Natural killer cell treated with Interleukin-12 subunit alpha and Interleukin-12 subunit beta and Interleukin-15 and Interleukin-18, amount 100 ng/mL, for 72 hours (primary cell): ENCODE results near the gene RGS19. TPM values are rescaled to one million over a fixed set of nuclear protein-coding genes. Genes with fewer than 3 reads are reported as not detected.

ENCODE experiments used
- ATAC-seq, 2 donors: fragments of 150-1000 bp; cut with Tn5 transposase in 1 of 2; sonication (Bioruptor Pico), chemical (Tn5 transposase) in 1 of 2; 2 replicates each; pipeline ENCODE4 v1.10.0; 2021
- DNase-seq: peaks from one replicate; pipeline ENCODE4 v3.0.0; 2022; ENCODE audit warnings: low spot score
- H3K27ac Mint-ChIP-seq, 2 donors: 1 replicate in 1 of 2; 2 replicates in 1 of 2; pipeline ENCODE4 v1.8.0; 2022; ENCODE audit warnings: mixed read lengths in 2 of 2, mild to moderate bottlenecking in 1 of 2, moderate library complexity in 1 of 2
- H3K27me3 Mint-ChIP-seq, 2 donors: 1 replicate in 1 of 2; 2 replicates in 1 of 2; pipeline ENCODE4 v1.8.0; 2022; ENCODE audit warnings: mixed read lengths in 2 of 2
- H3K36me3 Mint-ChIP-seq: one replicate; pipeline ENCODE4 v1.8.0; 2022; ENCODE audit warnings: mixed read lengths
- H3K4me1 Mint-ChIP-seq, 2 donors: 1 replicate in 1 of 2; 2 replicates in 1 of 2; pipeline ENCODE4 v1.8.0; 2022; ENCODE audit warnings: low read depth in 2 of 2, mixed read lengths in 2 of 2, mild to moderate bottlenecking in 1 of 2
- H3K4me3 Mint-ChIP-seq: one replicate; pipeline ENCODE4 v1.8.0; 2022; ENCODE audit warnings: mixed read lengths
- H3K9me3 Mint-ChIP-seq: 2 replicates; pipeline ENCODE4 v1.8.0; 2022; ENCODE audit warnings: mixed read lengths
- total RNA-seq, 2 donors: library from RNA; stranded (reverse); gene quantifications; one replicate each; pipeline ENCODE4 v1.2.3, GENCODE V29; 2022

The RGS19 gene
- total RNA-seq, 2 donors from 2014 or later: 27.1 to 33.4 TPM

- H3K4me1 Mint-ChIP-seq: peaks cover 15 to 32% of the 10 kb centered on the region in 2 donors
- H3K27me3 Mint-ChIP-seq: peaks cover 5 to 8% of the 10 kb centered on the region in 2 donors
- ATAC-seq (no peak), DNase-seq (no peak)
- H3K27ac Mint-ChIP-seq: peak overlapping the region in 1 of 2 donors; percentile 53
- no peaks in the 10 kb centered on the region for H3K9me3 Mint-ChIP-seq
- no peaks in the 10 kb centered on the region for H3K36me3 Mint-ChIP-seq
- peak overlapping the region; percentile 32 for H3K4me3 Mint-ChIP-seq
Measured at GRCh38 chr20:64082126-64082731, 2.9 kb upstream of the RGS19 start.

DNA sequence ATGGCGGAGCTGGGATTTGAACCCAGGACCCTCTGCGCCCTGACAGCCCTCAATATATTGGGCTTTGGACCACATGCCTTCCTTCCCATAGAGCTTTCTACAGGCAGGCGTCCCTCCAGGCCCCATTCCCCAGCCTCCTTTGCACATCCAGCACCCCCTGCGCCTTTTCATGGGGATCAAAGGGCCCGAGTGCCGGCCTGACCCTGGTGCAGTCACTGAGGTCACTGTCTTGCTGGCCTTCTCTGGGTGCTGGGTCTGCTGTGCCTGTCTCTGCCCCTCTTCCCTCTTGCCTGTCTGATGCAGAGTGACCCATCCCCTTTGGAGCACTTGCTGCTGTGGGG, 2.3 kb upstream of the RGS19 start:
- Mint-ChIP-seq H3K27ac (peak overlapping the region in 1 of 2 donors; percentile 53), H3K9me3 (no peaks in the 10 kb centered on the region), H3K27me3 (peaks cover 5 to 8% of the 10 kb centered on the region in 2 donors), H3K4me1 (peaks cover 15 to 32% of the 10 kb centered on the region in 2 donors), H3K4me3 (no peak overlapping the region), H3K36me3 (no peaks in the 10 kb centered on the region)
- DNase-seq (no peak), ATAC-seq (no peak)

- no peaks in the 10 kb centered on the region for H3K9me3 Mint-ChIP-seq
- ATAC-seq (no peak), DNase-seq (no peak)
- peaks cover 5 to 8% of the 10 kb centered on the region in 2 donors for H3K27me3 Mint-ChIP-seq
- H3K27ac Mint-ChIP-seq: peak overlapping the region; percentile 27 to 35
- peak overlapping the region; percentile 53 for H3K4me3 Mint-ChIP-seq
- no peaks in the 10 kb centered on the region for H3K36me3 Mint-ChIP-seq
- H3K4me1 Mint-ChIP-seq: peaks cover 15 to 32% of the 10 kb centered on the region in 2 donors
Measured at GRCh38 chr20:64080813-64081623, 1.7 kb upstream of the RGS19 start.

DNA sequence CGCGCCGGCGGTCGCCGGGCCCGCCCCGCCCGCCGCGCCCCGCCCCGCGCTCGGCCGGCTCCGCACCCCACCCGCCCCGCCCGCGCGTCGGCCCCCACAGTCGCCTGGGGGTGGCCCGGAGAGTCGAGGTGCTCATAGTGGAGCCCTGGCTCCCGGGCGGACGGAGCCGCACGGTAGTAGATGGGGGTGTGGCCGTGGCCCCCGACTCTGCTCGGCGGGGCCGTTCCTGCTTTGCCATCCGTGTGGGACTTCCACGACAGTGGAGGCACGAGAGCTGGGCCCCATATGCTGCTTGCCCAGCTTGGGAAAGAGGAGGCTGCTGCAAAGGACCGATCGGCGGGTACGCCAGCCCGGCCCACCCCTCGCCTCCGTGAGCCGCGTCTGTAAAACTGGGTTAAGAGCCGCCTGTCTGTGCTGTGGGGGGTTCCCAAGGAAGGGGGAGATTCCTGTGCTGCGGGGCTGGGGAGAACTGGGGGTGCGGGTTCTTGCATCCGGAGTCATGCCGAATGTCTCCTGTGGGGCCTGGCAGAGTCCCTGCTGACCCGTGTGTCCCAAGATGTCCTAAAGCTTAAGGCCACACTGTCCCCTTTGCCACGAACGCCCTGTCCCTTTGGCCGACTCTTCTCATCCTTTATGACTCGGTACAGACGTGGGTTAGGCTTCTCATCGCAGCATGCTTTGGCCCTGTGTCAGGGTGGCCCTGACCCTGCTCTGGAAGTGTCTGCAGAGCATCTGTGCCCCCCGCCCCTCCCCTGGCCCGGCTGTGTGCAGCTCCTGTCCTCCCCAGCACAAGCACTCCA, 895 bp upstream of the RGS19 start, which contains the start of gene OPRL1:
OPRL1 (plus strand) TSS at position 70 of the 800 bp plus-strand sequence. CDS start 12,639 bp downstream, outside the sequence.
- Mint-ChIP-seq H3K27ac (peak within 1 kb of the TSS; percentile 68 to 71), H3K4me1 (peaks cover 15 to 32% of the 10 kb centered on the region in 2 donors), H3K9me3 (no peaks in the 10 kb centered on the region), H3K36me3 (no peaks in the 10 kb centered on the region), H3K4me3 (peak within 1 kb of the TSS; percentile 82), H3K27me3 (peaks cover 5% of the 10 kb centered on the region in 2 donors)
- ATAC-seq: peak in 1 of 2 donors; percentile 0
- DNase-seq: no peak

GRCh38 chr20:64078934-64079272, 415 bp downstream of the RGS19 start:
- DNase-seq: no peak
- Mint-ChIP-seq H3K27me3 (no peaks in the 10 kb centered on the region), H3K4me3 (peak overlapping the region; percentile 82), H3K4me1 (peaks cover 11 to 27% of the 10 kb centered on the region in 2 donors), H3K36me3 (no peaks in the 10 kb centered on the region), H3K9me3 (no peaks in the 10 kb centered on the region), H3K27ac (peak overlapping the region; percentile 68 to 71)
- no peak for ATAC-seq

DNA sequence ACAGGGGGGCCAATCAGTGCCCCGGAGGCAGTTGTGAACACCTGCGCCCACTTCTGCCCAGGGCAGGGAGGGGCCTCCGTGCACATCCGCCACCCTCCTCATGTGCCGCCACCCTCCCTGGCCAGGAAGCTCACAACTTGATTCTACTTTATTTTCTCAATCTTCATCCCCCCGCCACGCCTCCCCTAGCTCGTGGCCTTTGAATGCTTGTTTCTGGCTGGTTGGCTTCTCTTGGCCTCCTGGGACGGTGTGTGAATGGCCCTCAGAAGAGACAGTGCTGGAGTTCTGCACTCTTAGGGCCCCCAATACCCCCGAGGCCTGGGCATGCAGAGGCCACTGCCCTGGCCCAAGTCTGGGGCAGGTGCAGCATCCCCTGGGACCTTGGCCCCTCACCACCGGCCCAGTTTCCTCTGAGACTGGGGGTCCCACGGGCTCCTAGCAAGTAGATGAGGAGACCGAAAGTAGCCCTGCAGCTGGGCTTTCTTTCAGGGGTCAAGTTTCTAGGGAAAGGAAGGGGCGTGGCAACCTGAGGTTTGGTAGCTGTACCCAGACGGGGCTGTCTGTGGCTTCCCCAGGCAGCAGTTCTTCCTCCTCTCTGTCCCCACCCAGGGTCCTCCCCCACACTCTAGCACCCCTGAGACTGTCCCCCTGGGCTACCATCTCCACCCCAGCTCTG, 1.3 kb downstream of the RGS19 start:
- H3K9me3 Mint-ChIP-seq: no peaks in the 10 kb centered on the region
- DNase-seq: no peak
- H3K36me3 Mint-ChIP-seq: no peaks in the 10 kb centered on the region
- ATAC-seq: peak in 1 of 2 donors; percentile 41
- H3K27me3 Mint-ChIP-seq: no peaks in the 10 kb centered on the region
- H3K4me3 Mint-ChIP-seq: peak overlapping the region; percentile 82
- peaks cover 11 to 24% of the 10 kb centered on the region in 2 donors for H3K4me1 Mint-ChIP-seq
- peak overlapping the region; percentile 71 to 84 for H3K27ac Mint-ChIP-seq

DNA sequence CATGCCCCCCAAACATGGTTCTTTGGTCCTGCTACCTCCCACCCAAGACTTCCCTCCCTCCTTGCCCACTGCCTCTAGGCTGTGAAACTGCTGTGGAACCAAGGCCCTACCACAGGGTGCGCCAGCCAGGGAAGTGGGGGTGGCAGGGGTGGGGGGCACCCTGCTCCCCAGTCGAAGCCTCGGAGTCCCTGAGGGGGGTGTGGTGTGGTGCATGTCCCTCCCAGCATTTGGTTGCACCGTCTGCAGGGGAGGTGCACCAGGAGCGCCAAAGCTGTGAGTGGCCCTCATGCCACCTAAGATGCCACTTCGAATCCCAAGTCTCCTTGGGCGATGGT, 1.8 kb downstream of the RGS19 start:
- Mint-ChIP-seq H3K27me3 (no peaks in the 10 kb centered on the region), H3K36me3 (no peaks in the 10 kb centered on the region), H3K4me3 (peak overlapping the region; percentile 82), H3K27ac (peak overlapping the region; percentile 71 to 84), H3K4me1 (peaks cover 11 to 19% of the 10 kb centered on the region in 2 donors), H3K9me3 (no peaks in the 10 kb centered on the region)
- no peak for DNase-seq
- ATAC-seq: no peak

- Mint-ChIP-seq H3K9me3 (no peaks in the 10 kb centered on the region), H3K36me3 (no peaks in the 10 kb centered on the region), H3K27me3 (no peaks in the 10 kb centered on the region), H3K27ac (peak overlapping the region; percentile 71 to 84), H3K4me3 (peak overlapping the region; percentile 82), H3K4me1 (peaks cover 10 to 19% of the 10 kb centered on the region in 2 donors)
- DNase-seq: no peak
- peak in 1 of 2 donors; percentile 21 for ATAC-seq
Measured at GRCh38 chr20:64077094-64077493, 2.2 kb downstream of the RGS19 start.

- no peaks in the 10 kb centered on the region for H3K36me3 Mint-ChIP-seq
- H3K9me3 Mint-ChIP-seq: no peaks in the 10 kb centered on the region
- ATAC-seq (no peak), DNase-seq (no peak)
- peak overlapping the region; percentile 71 to 84 for H3K27ac Mint-ChIP-seq
- no peaks in the 10 kb centered on the region for H3K27me3 Mint-ChIP-seq
- H3K4me3 Mint-ChIP-seq: no peak overlapping the region
- peaks cover 5 to 13% of the 10 kb centered on the region in 2 donors for H3K4me1 Mint-ChIP-seq
Measured at GRCh38 chr20:64076061-64076997, 3.0 kb downstream of the RGS19 start.

DNA sequence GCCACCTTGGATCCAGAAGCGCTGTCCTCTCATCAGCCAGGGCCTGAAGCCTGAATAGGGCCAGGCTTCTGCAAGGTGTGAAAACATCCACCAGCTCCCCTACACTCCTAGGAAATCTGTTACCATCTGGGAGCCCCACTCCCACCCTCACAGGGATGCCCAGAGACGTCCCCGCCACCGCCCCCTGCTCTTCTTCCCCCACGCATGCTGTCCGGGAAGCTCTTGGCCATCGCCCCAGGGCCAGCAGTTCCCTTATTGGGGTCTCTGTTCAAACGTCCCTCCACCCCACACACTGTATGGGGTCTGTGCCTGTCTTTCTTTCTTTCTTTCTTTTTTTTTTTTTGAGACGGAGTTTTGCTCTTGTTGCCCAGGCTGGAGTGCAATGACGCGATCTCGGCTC, 3.8 kb downstream of the RGS19 start:
- no peak for ATAC-seq
- H3K4me3 Mint-ChIP-seq: no peak overlapping the region
- H3K27me3 Mint-ChIP-seq: no peaks in the 10 kb centered on the region
- H3K9me3 Mint-ChIP-seq: no peaks in the 10 kb centered on the region
- no peak for DNase-seq
- peak overlapping the region in 1 of 2 donors; percentile 23 for H3K27ac Mint-ChIP-seq
- no peaks in the 10 kb centered on the region for H3K36me3 Mint-ChIP-seq
- H3K4me1 Mint-ChIP-seq: peaks cover 5 to 13% of the 10 kb centered on the region in 2 donors

GRCh38 chr20:64074963-64075362, 4.4 kb downstream of the RGS19 start:
- peaks cover 5 to 11% of the 10 kb centered on the region in 2 donors for H3K4me1 Mint-ChIP-seq
- DNase-seq (no peak), ATAC-seq (no peak)
- no peaks in the 10 kb centered on the region for H3K9me3 Mint-ChIP-seq
- H3K36me3 Mint-ChIP-seq: no peaks in the 10 kb centered on the region
- H3K27ac Mint-ChIP-seq: no peak overlapping the region
- H3K27me3 Mint-ChIP-seq: no peaks in the 10 kb centered on the region
- no peak overlapping the region for H3K4me3 Mint-ChIP-seq

DNA sequence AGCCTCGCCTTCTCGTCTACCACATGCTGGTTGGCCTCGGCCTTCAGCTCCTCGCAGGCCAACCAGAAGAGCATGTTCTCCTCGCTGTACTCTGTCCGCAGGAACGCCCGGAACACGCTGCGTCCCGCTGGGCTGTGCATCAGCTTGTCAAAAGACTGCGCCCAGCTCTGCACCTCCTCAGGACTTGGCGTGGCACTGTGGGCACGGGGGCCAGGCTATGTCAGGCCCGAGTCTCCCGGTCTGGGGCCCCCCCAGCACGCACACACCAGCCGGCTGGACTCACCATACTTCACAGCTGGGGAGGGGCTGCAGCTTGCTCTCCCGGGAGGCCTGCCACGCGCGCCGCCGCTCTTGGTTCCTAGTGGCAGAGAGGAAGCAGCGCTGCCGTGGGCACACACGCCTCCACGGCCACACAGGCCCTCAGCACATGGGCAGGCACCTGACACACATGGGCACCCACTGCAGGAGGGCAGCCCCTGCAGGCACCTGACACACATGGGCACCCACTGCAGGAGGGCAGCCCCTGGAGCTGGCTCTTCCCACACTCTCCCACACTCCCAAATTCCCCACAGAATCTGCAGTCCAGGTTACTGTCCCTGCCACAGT, 5.0 kb downstream of the RGS19 start:
- no peaks in the 10 kb centered on the region for H3K36me3 Mint-ChIP-seq
- H3K4me3 Mint-ChIP-seq: no peak overlapping the region
- DNase-seq (no peak), ATAC-seq (no peak)
- H3K27me3 Mint-ChIP-seq: no peaks in the 10 kb centered on the region
- H3K4me1 Mint-ChIP-seq: peaks cover 5 to 11% of the 10 kb centered on the region in 2 donors
- H3K9me3 Mint-ChIP-seq: no peaks in the 10 kb centered on the region
- H3K27ac Mint-ChIP-seq: no peak overlapping the region
